ENCODE measurements around the gene GOLGA8H. TPM values are rescaled to one million over a fixed set of nuclear protein-coding genes. Genes with fewer than 3 reads are reported as not detected.
A peak's percentile ranks its signal among the peaks of the same experiment; 100 is the strongest.
"Not testable (repeated sequence)": the region's sequence is repeated elsewhere in the genome, so short reads cannot be mapped to it uniquely, and the experiment has no call there.

Gene GOLGA8H
- total and polyA plus RNA-seq, 4 donors, result 0.79 to 2.2 (median 1.6) TPM

GRCh38 chr15:30626632-30627031, 22.8 kb downstream of the GOLGA8H start:
- H3K27ac ChIP-seq (ENCODE audit: low read depth, low read length), result peak overlapping the region; percentile 94
- DNase-seq (ENCODE audit: low read depth in 4 of 6, low spot score in 6 of 6); H3K4me1 ChIP-seq (ENCODE audit: control insufficient read depth, insufficient read depth, low read length); H3K36me3 ChIP-seq (ENCODE audit: control insufficient read depth, insufficient read depth, low read length); H3K9me3 ChIP-seq (ENCODE audit: control insufficient read depth, insufficient read depth, low read length); H3K27me3 ChIP-seq (ENCODE audit: control insufficient read depth, insufficient read depth, low read length): not testable (repeated sequence)
- no CpG with 5 or more reads among the region's 20 CpGs for WGBS (ENCODE audit: insufficient coverage)
- peak overlapping the region; percentile 62 for H3K4me3 ChIP-seq (ENCODE audit: low read depth, low read length)

- H3K27me3 ChIP-seq (ENCODE audit: control insufficient read depth, insufficient read depth, low read length), result no peaks in the 10 kb centered on the region
- H3K27ac ChIP-seq (ENCODE audit: low read depth, low read length), result no peak overlapping the region
- H3K4me1 ChIP-seq (ENCODE audit: control insufficient read depth, insufficient read depth, low read length), result no peaks in the 10 kb centered on the region
- WGBS (ENCODE audit: insufficient coverage), result 93% methylated on average over 2 of the region's 5 CpGs
- no peaks in the 10 kb centered on the region for H3K36me3 ChIP-seq (ENCODE audit: control insufficient read depth, insufficient read depth, low read length)
- no peaks in the 10 kb centered on the region for H3K9me3 ChIP-seq (ENCODE audit: control insufficient read depth, insufficient read depth, low read length)
- H3K4me3 ChIP-seq (ENCODE audit: low read depth, low read length), result no peak overlapping the region
- no peak for DNase-seq (ENCODE audit: low read depth in 4 of 6, low spot score in 6 of 6)
Observed at GRCh38 chr15:30650012-30650929, 46.4 kb downstream of the GOLGA8H start.

GRCh38 chr15:30661154-30661553, 57.3 kb downstream of the GOLGA8H start:
- DNase-seq (ENCODE audit: low read depth in 4 of 6, low spot score in 6 of 6), result peak in 5 of 6 donors; percentile 0 to 80 (median 12)
- not testable (repeated sequence) for H3K4me3 ChIP-seq (ENCODE audit: low read depth, low read length); H3K27ac ChIP-seq (ENCODE audit: low read depth, low read length); H3K9me3 ChIP-seq (ENCODE audit: control insufficient read depth, insufficient read depth, low read length); H3K27me3 ChIP-seq (ENCODE audit: control insufficient read depth, insufficient read depth, low read length); H3K36me3 ChIP-seq (ENCODE audit: control insufficient read depth, insufficient read depth, low read length); H3K4me1 ChIP-seq (ENCODE audit: control insufficient read depth, insufficient read depth, low read length)
- 100% methylated on average over 1 of the region's 1 CpG for WGBS (ENCODE audit: insufficient coverage)

Small RNA genes lying within 50 kb of the gene (small RNA-seq; reads per million reads assigned to genes)
- gene RF00096 (ENCODE audit: low replicate concordance) (not detected), gene RN7SL628P (ENCODE audit: low replicate concordance) (not detected), gene RN7SL796P (ENCODE audit: low replicate concordance) (not detected)

Other genes starting within 250 kb of the GOLGA8H start
- gene CHRFAM7A, start 210.5 kb upstream of the GOLGA8H start, total RNA-seq, result 1 to 10 TPM; 3.2 to 9.0 TPM
- gene CHRFAM7A, start 210.5 kb upstream of the GOLGA8H start, polyA plus RNA-seq (ENCODE audit: insufficient read length in 2 of 2), result 10 to 100 TPM in 1 of 2 donors, 1 to 10 TPM in 1; 8.3 to 10.9 TPM
- 1 to 10 TPM; 2.8 to 5.5 TPM for gene GOLGA8R, start 189.8 kb upstream of the GOLGA8H start, total RNA-seq
- gene GOLGA8R, start 189.8 kb upstream of the GOLGA8H start, polyA plus RNA-seq (ENCODE audit: insufficient read length in 2 of 2), result 1 to 10 TPM; 3.8 to 8.1 TPM
- 1 to 10 TPM; 1.8 to 2.4 TPM for gene GOLGA8Q, start 52.0 kb upstream of the GOLGA8H start, total RNA-seq
- gene GOLGA8Q, start 52.0 kb upstream of the GOLGA8H start, polyA plus RNA-seq (ENCODE audit: insufficient read length in 2 of 2), result 1 to 10 TPM in 1 of 2 donors, under 1 TPM in 1; 0.87 to 3.7 TPM